Thymus (tissue), 14 donors: Measurements from ENCODE around the gene CHIA. TPM values are rescaled to one million over a fixed set of nuclear protein-coding genes. Genes with fewer than 3 reads are reported as not detected.

Source experiments
- DNase-seq, 9 donors: peaks; one replicate each; pipeline ENCODE4 v3.0.0-alpha.2; 2013; ENCODE audit warnings: low spot score in 9 of 9, low read depth in 6 of 9, missing footprints in 1 of 9
- H3K27ac ChIP-seq, 2 donors: one replicate each; pipeline ENCODE4 v1.5.1; 2013; ENCODE audit warnings: control low read depth in 1 of 2, low read depth in 1 of 2, low read length in 1 of 2, mild to moderate bottlenecking in 1 of 2, moderate library complexity in 1 of 2
- H3K27me3 ChIP-seq, 2 donors: one replicate each; pipeline ENCODE4 v1.5.1; 2013; ENCODE audit warnings: low read length in 1 of 2; ENCODE audit not compliant: control insufficient read depth in 2 of 2, insufficient read depth in 1 of 2
- H3K36me3 ChIP-seq, 2 donors: one replicate each; pipeline ENCODE4 v1.5.1; 2013; ENCODE audit warnings: low read length in 1 of 2, mild to moderate bottlenecking in 1 of 2, moderate library complexity in 1 of 2; ENCODE audit not compliant: control insufficient read depth in 2 of 2, insufficient read depth in 2 of 2
- H3K4me1 ChIP-seq, 2 donors: one replicate each; pipeline ENCODE4 v1.5.1; 2013; ENCODE audit warnings: low read length in 2 of 2; ENCODE audit not compliant: control insufficient read depth in 2 of 2, insufficient read depth in 2 of 2
- H3K4me3 ChIP-seq, 2 donors: one replicate each; pipeline ENCODE4 v1.5.1; 2013; ENCODE audit warnings: low read length in 2 of 2, control low read depth in 1 of 2, mild to moderate bottlenecking in 1 of 2
- H3K9me3 ChIP-seq, 2 donors: one replicate each; pipeline ENCODE4 v1.5.1; 2013; ENCODE audit warnings: low read length in 1 of 2, mild to moderate bottlenecking in 1 of 2; ENCODE audit not compliant: control insufficient read depth in 2 of 2, insufficient read depth in 1 of 2
- WGBS: extraction: QIAGEN DNeasy Blood & Tissue Kit; methylation state at CpG from one replicate; pipeline ENCODE4 v1.1.7; 2013; 5-methylcytosine and 5-hydroxymethylcytosine counted together
- long read RNA-seq, 10 donors: transcript quantifications; one replicate each; lab custom pipeline, GENCODE V29; 2026
- polyA plus RNA-seq: library from polyadenylated mRNA; stranded (reverse); fragments of 200-250 nt; gene quantifications from one replicate; pipeline ENCODE4 v1.2.3, GENCODE V29; 2013
- total RNA-seq: library from RNA; stranded (reverse); fragments of 120-200 nt; gene quantifications from one replicate; pipeline ENCODE4 v1.2.4, GENCODE V29; 2013
- donor health status: healthy.

Gene CHIA
- 0.05 TPM for total RNA-seq
- 0.30 TPM for polyA plus RNA-seq
- long read RNA-seq, donor 1 = 0 reads
- long read RNA-seq, donor 2 = 0 reads
- long read RNA-seq, donor 3 = 0 reads
- long read RNA-seq, donor 4 = 0 reads
- long read RNA-seq, donor 5 = 0 reads
- long read RNA-seq, donor 6 = 0 reads
- long read RNA-seq, donor 7 = 0 reads
- long read RNA-seq, donor 8 = 0 reads
- long read RNA-seq, donor 9 = 0 reads
- long read RNA-seq, donor 10 = 0 reads

GRCh38 chr1:111290630-111291029, at the start of gene CHIA:
Gene CHIA, plus strand, starts transcription at chr1:111290851. Its CDS starts 19,617 bp downstream, at chr1:111310468.
- no peaks in the 10 kb centered on the region for H3K27me3 ChIP-seq
- no peaks in the 10 kb centered on the region for H3K4me1 ChIP-seq
- no peak for DNase-seq
- H3K27ac ChIP-seq = no peak within 1 kb of the TSS
- no peaks in the 10 kb centered on the region for H3K9me3 ChIP-seq
- no peak within 1 kb of the TSS for H3K4me3 ChIP-seq
- 80% methylated on average over 7 of the region's 7 CpGs for WGBS
- H3K36me3 ChIP-seq = no peaks in the 10 kb centered on the region

GRCh38 chr1:111241797-111242196, 48.9 kb upstream of the CHIA start:
- H3K4me1 ChIP-seq = no peaks in the 10 kb centered on the region
- no peaks in the 10 kb centered on the region for H3K9me3 ChIP-seq
- no peak for DNase-seq
- no peak overlapping the region for H3K27ac ChIP-seq
- H3K27me3 ChIP-seq = no peaks in the 10 kb centered on the region
- 98% methylated on average over 2 of the region's 2 CpGs for WGBS
- H3K36me3 ChIP-seq = peaks cover 63 to 64% of the 10 kb centered on the region in 2 donors
- no peak overlapping the region for H3K4me3 ChIP-seq

GRCh38 chr1:111242805-111243523, 47.7 kb upstream of the CHIA start:
- WGBS = 63% methylated on average over 4 of the region's 4 CpGs
- Histone ChIP-seq H3K4me3 (no peak overlapping the region), H3K27ac (no peak overlapping the region), H3K4me1 (peaks cover 0 to 2% of the 10 kb centered on the region in 2 donors), H3K36me3 (peaks cover 52 to 58% of the 10 kb centered on the region in 2 donors), H3K27me3 (no peaks in the 10 kb centered on the region), H3K9me3 (no peaks in the 10 kb centered on the region)
- no peak for DNase-seq

GRCh38 chr1:111247125-111247838, 43.4 kb upstream of the CHIA start:
- 94% methylated on average over 5 of the region's 5 CpGs for WGBS
- H3K4me1 ChIP-seq = peaks cover 2 to 6% of the 10 kb centered on the region in 2 donors
- DNase-seq = no peak
- no peaks in the 10 kb centered on the region for H3K27me3 ChIP-seq
- H3K4me3 ChIP-seq = no peak overlapping the region
- H3K36me3 ChIP-seq = peaks cover 15 to 24% of the 10 kb centered on the region in 2 donors
- H3K27ac ChIP-seq = no peak overlapping the region
- no peaks in the 10 kb centered on the region for H3K9me3 ChIP-seq

DNA sequence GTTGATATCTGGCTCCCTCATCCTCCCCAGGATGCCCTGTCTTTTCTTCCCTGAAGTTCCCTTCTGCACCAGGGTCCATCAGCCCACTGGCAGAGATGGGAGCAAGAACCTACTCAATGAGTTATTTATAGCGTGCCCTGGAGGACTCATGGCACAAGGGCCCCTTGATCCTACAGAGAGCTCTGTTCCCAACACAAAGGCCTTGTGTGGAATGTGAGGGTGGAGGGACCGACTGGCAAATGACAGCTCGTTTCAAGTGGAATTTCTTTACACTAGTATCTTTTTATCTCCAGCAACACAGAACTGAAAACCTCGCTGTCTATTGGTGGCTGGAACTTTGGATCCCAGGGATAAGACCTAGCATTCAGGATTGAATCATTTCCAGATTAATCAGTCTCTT, 40.7 kb upstream of the CHIA start:
- 94% methylated on average over 4 of the region's 4 CpGs for WGBS
- Histone ChIP-seq H3K27me3 (no peaks in the 10 kb centered on the region), H3K9me3 (no peaks in the 10 kb centered on the region), H3K27ac (no peak overlapping the region), H3K4me3 (no peak overlapping the region), H3K36me3 (peaks cover 0 to 5% of the 10 kb centered on the region in 2 donors), H3K4me1 (peaks cover 10 to 14% of the 10 kb centered on the region in 2 donors)
- DNase-seq = no peak

DNA sequence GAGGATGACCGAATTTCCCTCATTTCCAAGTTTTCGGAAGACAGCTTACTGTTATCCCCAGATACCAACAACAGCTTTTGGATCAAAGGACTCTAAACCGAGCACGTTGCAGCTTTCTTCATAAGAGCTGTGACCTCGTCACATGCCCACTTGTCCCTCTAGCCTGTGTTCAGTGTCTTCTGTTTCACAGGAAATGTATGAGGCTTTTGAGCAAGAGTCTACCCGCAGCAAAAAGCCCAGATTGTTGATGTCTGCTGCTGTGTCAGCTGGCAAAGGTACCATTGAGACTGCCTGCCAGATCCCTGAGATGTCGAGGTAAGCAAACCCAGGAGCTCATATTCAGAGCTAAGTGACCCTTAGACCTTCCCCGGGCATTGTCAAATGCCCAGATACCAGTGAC, 39.1 kb upstream of the CHIA start:
- peak in 3 of 9 donors; percentile 15 to 60 (median 34) for DNase-seq
- Histone ChIP-seq H3K4me3 (no peak overlapping the region), H3K4me1 (peaks cover 11 to 17% of the 10 kb centered on the region in 2 donors), H3K9me3 (no peaks in the 10 kb centered on the region), H3K27me3 (no peaks in the 10 kb centered on the region), H3K27ac (no peak overlapping the region), H3K36me3 (no peaks in the 10 kb centered on the region)
- WGBS = 81% methylated on average over 8 of the region's 8 CpGs

DNA sequence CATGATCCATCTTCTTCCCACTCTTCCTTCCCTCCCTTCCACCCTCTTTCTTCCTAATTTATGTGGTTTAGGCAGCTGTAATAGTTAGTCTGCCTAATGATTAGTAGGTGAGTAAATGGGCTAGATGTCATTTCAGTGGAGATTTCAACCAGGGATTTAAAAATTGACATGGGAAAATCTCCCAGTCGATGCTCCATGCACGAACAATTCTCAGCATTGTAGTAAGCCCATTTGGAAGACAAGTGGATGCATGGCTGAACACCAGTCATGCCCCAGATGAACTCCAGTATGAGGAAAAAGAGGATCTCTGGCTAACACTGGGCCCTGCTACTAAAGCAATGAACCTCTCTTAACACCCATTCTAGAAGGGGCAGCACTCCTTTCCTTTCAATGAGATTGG, 37.9 kb upstream of the CHIA start:
- Histone ChIP-seq H3K4me1 (peaks cover 9 to 17% of the 10 kb centered on the region in 2 donors), H3K27me3 (no peaks in the 10 kb centered on the region), H3K4me3 (no peak overlapping the region), H3K9me3 (no peaks in the 10 kb centered on the region), H3K27ac (no peak overlapping the region), H3K36me3 (no peaks in the 10 kb centered on the region)
- WGBS = 97% methylated on average over 2 of the region's 2 CpGs
- no peak for DNase-seq

- H3K36me3 ChIP-seq = no peaks in the 10 kb centered on the region
- DNase-seq = no peak
- H3K9me3 ChIP-seq = no peaks in the 10 kb centered on the region
- no peak overlapping the region for H3K27ac ChIP-seq
- no peaks in the 10 kb centered on the region for H3K27me3 ChIP-seq
- WGBS = 84% methylated on average over 1 of the region's 1 CpG
- H3K4me1 ChIP-seq = peaks cover 9 to 17% of the 10 kb centered on the region in 2 donors
- no peak overlapping the region for H3K4me3 ChIP-seq
Measured at GRCh38 chr1:111253876-111254275, 36.8 kb upstream of the CHIA start.
